GM12878 (cell line): Measurements from ENCODE around the gene AKAP13.

Source experiments
- BRCA1 ChIP-seq: IDR thresholded peaks from 2 replicates; pipeline ENCODE4 v1.6.1; 2011; ENCODE audit warnings: low read depth, low read length, improper control_type of control experiment
- CEBPB ChIP-seq, 2 experiments: fragments of 150-350 bp in 1 of 2; IDR thresholded peaks; 2 replicates each; pipeline ENCODE4 v1.6.1; 2012 to 2014; ENCODE audit warnings: low read depth in 2 of 2, low read length in 2 of 2, borderline replicate concordance in 1 of 2, inconsistent platforms in 1 of 2
- CREB1 ChIP-seq: IDR thresholded peaks from 2 replicates; pipeline ENCODE4 v1.6.1; 2012; ENCODE audit warnings: low read depth, mild to moderate bottlenecking, inconsistent platforms
- CTCF ChIP-seq, 3 experiments: IDR thresholded peaks in 2 of 3; conservative IDR thresholded peaks in 1 of 3; 2 replicates each; pipeline ENCODE4 v1.5.1; 2011; ENCODE audit warnings: low read depth in 3 of 3, low read length in 3 of 3, mild to moderate bottlenecking in 3 of 3, control low read depth in 2 of 3, moderate library complexity in 2 of 3, inconsistent platforms in 1 of 3, mixed read lengths in 1 of 3; ENCODE audit not compliant: control insufficient read depth in 2 of 3, insufficient read depth in 1 of 3; ENCODE audit errors: extremely low read depth in 1 of 3
- CUX1 ChIP-seq: IDR thresholded peaks from 2 replicates; pipeline ENCODE4 v1.6.1; 2012; ENCODE audit warnings: improper control_type of control experiment, low read depth, low read length; ENCODE audit not compliant: insufficient replicate concordance
- EP300 ChIP-seq, 2 experiments: fragments of 150-350 bp in 1 of 2; IDR thresholded peaks; 2 replicates each; pipeline ENCODE4 v1.6.1; 2011 to 2012; ENCODE audit warnings: low read depth in 2 of 2, low read length in 2 of 2, borderline replicate concordance in 1 of 2, improper control_type of control experiment in 1 of 2, inconsistent platforms in 1 of 2; ENCODE audit not compliant: control insufficient read depth in 1 of 2
- ESRRA ChIP-seq: IDR thresholded peaks from 2 replicates; pipeline ENCODE4 v1.6.1; 2012; ENCODE audit warnings: mild to moderate bottlenecking, low read length, improper control_type of control experiment
- EZH2 ChIP-seq: IDR thresholded peaks from 2 replicates; pipeline ENCODE4 v1.6.1; 2012; ENCODE audit warnings: low read depth, mild to moderate bottlenecking, control low read depth, inconsistent platforms, low read length, borderline replicate concordance; ENCODE audit not compliant: control insufficient read depth
- FOXM1 ChIP-seq: IDR thresholded peaks from 2 replicates; pipeline ENCODE4 v1.6.1; 2012; ENCODE audit warnings: low read depth, mild to moderate bottlenecking, inconsistent platforms, low read length, moderate library complexity
- NFYB ChIP-seq: IDR thresholded peaks from 2 replicates; pipeline ENCODE4 v1.6.1; 2011; ENCODE audit warnings: low read depth, mild to moderate bottlenecking, low read length, improper control_type of control experiment, moderate library complexity; ENCODE audit not compliant: insufficient read depth
- POLR2A ChIP-seq: IDR thresholded peaks from 2 replicates; pipeline ENCODE4 v1.6.1; 2011; ENCODE audit warnings: low read depth, mild to moderate bottlenecking, low read length
- SUZ12 ChIP-seq: fragments of 200-600 bp; sonication (generic); IDR thresholded peaks from one replicate; pipeline ENCODE4 v1.6.1; 2018; ENCODE audit warnings: antibody characterized with exemption, mild to moderate bottlenecking; ENCODE audit not compliant: unreplicated experiment
- ZNF687 ChIP-seq: fragments of 450-650 bp; IDR thresholded peaks from 2 replicates; pipeline ENCODE4 v1.6.1; 2017; ENCODE audit warnings: mild to moderate bottlenecking, moderate library complexity

GRCh38 chr15:85657132-85657531 lies 276.7 kb downstream of the AKAP13 start:
- no peak for TF ChIP-seq CTCF (IDR thresholded peaks at IDR 0.05 in 2 of 3, conservative IDR thresholded peaks at IDR 0.05 in 1 of 3; ENCODE audit: control insufficient read depth in 2 of 3, extremely low read depth in 1 of 3, insufficient read depth in 1 of 3, low read depth in 3 of 3, low read length in 3 of 3)
- no peak for TF ChIP-seq ESRRA
- TF ChIP-seq CEBPB (IDR thresholded peaks at IDR 0.05; ENCODE audit: borderline replicate concordance in 1 of 2, low read depth in 2 of 2, low read length in 2 of 2), result no peak
- TF ChIP-seq POLR2A, result no peak
- no peak for TF ChIP-seq NFYB
- TF ChIP-seq BRCA1, result no peak
- no peak for TF ChIP-seq EZH2
- no peak for TF ChIP-seq ZNF687
- no peak for TF ChIP-seq CREB1
- TF ChIP-seq CUX1, result no peak
- TF ChIP-seq EP300 (IDR thresholded peaks at IDR 0.05; ENCODE audit: borderline replicate concordance in 1 of 2, control insufficient read depth in 1 of 2, low read depth in 2 of 2, low read length in 2 of 2), result no peak
- no peak for TF ChIP-seq FOXM1
- no peak for TF ChIP-seq SUZ12
